ENCODE results near the gene ACTR6.
"Not testable (repeated sequence)": the region's sequence is repeated elsewhere in the genome, so short reads cannot be mapped to it uniquely, and the experiment has no call there.

Gene ACTR6

GRCh38 chr12:100200463-100201181 lies at the start of gene ACTR6:
Gene ACTR6 (plus strand): TSS chr12:100200815. CDS start chr12:100200852, 37 bp downstream.
- FAIRE-seq = no peak

- FAIRE-seq = no peak
Observed at GRCh38 chr12:100151769-100152168, 48.8 kb upstream of the ACTR6 start.

DNA sequence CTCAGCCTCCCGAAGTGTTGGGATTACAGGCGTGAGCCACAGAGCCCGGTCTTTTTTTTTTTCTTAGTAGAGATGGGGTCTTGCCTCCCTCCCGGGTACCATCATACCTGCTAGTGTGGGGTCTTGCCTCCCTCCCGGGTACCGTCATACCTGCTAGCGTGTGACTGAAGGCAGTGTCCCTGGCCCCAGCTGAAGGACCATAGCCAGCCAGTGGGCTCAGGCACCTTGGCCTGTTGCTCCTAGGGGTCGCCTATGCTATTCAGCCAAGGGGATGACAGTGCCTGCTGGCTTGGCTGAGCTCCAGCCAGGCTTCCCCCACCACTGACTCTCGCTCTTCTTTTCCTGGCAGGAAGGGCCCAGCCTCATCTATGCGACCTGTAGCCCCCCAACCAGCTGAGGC lies 47.5 kb upstream of the ACTR6 start:
- no peak for FAIRE-seq

DNA sequence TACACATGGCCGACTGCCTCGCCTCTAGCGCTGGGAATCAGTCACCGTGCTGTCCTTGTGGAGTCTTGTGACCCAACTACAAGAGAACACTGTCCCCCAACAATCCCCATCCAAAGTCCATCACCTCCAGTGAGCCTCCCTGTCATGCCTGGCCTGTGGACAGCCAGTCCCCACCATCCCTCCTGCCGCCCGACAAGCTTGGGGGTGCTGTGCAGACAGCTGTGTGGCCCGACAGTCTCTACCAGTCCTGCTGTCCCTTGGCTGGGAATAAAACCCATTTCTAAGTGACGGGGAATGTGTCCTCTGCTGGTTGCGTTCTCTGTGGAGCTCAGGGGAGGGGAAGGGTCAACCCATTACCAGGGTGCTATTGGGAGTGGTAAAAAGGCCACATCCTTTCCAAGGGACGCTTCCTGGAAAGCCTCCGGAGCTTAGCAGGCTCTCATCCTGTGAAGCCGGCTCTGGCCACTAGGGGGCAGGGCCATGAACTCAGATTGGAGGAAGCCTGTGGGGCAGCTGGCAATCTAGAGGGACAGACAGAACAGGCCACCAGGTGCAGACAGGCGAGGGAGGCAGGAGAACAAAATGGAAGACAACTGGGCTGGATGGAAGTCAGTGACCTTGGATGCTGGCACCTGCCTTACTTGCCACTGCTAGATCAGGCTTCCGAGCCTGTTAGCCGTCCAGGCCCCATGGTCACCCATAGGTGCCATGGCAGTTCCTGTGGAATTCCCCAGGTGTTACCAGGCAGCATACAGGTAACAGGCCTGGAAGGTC lies 46.0 kb upstream of the ACTR6 start:
- FAIRE-seq = no peak

DNA sequence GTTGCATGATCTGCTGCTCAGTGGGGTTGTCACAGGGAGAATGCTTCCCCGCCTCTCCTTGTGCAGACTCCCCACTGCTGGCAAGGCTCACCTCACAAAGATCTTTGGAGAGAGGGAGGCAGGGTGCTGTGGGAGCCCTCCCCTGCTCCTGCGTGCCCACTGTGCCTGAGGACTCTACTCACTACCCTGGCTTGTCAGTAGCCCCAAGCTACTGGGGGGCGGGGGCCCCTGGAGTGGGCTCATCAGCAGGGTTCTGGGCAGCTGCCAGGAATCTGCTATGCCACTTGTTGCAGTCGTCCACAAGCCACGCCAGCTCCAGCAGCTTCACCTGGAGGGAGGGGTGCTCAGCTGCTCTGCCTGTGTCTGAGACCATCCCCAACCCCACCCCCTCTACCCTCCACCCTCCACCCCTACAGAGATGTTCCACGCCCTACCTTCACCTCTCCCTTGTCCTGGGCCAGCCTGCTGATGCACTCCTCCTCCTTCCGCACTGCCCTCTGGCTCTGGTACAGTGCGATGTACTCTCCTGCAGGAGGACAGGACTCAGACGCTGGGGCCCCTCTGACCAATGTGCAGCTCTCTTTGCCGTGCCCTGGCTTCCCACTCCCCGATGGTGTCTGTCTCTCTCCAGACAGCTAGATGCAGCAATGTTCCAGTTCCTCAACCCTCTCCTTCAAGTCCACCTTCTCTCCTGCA lies 43.7 kb upstream of the ACTR6 start:
- FAIRE-seq = no peak

DNA sequence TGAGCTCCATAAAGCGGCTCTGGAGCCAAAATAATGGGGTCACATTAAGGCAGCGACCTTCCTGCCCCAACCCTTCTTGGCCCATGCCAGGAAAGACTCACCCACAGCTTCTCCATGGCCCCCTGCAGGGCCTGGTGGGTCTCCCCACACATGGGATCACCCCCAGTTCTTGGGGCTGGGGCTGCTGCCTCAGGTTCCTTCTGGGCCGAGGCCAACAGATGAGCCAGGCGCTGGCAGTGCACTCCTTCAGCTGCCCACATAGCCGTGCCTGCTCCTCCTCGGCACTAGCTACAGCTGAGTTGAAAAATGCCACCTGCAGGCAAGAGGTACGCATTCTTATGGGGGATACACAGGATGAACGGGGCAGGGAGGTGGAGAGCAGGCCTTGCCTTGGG lies 43.2 kb upstream of the ACTR6 start:
- no peak for FAIRE-seq

DNA sequence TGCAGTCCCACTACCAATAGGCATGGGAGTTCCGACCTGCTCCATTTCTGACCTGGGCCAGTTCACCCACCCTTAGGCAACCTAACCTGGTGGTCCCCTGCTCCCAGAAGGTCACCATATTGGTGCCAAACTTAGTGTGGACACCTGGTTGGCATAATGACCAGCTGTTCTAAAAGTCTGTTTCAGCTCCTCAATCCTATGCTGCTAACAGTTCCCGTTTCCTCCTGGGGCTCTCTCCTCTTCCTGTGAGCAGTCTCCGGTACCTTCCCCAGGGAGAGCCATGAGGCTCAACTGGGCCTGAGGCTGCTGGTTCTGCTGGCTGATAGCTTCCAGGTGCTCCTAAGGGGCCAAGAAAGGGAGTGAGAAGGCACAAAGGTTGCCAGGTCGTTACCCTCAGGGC lies 42.1 kb upstream of the ACTR6 start:
- no peak for FAIRE-seq

DNA sequence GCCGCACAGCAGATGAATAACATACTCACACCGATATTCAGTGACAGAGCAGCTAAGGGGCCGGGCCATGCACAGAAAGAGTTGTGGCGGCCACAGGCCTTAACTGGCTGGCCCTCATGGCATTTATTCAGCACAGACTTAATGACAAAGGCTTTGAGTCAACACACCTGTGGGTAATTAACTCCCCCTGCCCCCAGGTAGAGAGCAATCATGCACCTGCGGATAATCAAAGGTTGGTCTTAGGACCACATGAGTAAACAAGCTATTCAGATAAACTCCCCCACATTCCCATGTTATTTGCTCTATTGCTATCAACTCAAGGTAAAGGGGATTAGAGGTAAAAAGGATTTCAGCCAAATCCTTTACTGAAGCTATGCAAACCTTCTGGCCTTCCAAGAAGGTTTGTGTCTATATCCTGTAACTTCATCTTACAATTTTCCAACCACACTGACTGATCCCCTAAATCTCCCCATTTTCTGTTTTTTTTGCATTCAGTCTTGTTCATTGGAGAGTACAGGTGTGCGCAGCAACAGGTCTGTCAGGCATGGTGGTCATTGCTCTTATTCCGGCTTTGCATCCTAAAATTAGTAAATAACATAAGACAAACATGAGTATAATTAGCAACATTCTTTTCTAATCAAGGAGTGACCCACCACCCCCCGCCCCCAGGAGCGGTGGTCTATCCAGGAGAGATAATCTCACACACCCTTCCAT lies 41.1 kb upstream of the ACTR6 start:
- FAIRE-seq = no peak

DNA sequence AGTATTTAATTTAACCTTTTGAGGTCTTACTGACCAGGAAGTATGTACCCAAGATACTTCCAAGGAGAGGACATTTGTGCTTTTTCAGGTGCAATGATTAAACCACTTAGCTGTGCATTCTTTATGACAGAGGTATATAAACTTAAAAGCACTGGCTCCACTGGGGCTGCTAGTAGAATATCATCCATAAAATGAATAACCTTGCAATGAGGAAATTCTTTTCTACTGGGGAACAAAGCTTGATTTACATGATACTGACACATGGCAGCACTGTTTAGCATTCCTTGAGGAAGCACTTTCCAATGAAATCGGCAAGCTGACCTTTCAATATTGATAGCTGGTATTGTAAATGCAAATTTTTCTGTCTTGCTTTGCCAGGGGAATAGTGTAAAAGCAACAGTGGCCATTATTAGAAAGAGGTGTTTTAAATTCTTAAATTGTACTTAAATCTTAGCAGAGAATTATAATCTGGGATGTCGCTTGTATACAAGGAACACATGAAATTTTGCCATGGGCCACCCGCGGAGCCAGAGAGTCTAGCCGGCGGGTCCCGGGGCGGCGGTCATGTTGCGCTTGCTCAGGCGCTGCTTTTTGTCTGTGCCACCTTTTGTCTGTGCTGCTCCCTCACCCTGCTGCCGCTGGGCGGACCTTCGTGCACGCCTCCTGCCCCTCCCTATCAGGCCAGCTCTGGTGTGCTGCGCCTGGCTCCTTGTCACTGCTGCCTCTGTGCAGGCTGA lies 37.0 kb upstream of the ACTR6 start:
- no peak for FAIRE-seq

GRCh38 chr12:100164153-100164704 lies 36.4 kb upstream of the ACTR6 start:
- no peak for FAIRE-seq

- no peak for FAIRE-seq
Observed at GRCh38 chr12:100165356-100165755, 35.3 kb upstream of the ACTR6 start.

- FAIRE-seq = no peak
Observed at GRCh38 chr12:100166232-100166631, 34.4 kb upstream of the ACTR6 start.

GRCh38 chr12:100168562-100168961 lies 32.1 kb upstream of the ACTR6 start:
- no peak for FAIRE-seq

- FAIRE-seq = no peak
Observed at GRCh38 chr12:100169345-100169744, 31.3 kb upstream of the ACTR6 start.

DNA sequence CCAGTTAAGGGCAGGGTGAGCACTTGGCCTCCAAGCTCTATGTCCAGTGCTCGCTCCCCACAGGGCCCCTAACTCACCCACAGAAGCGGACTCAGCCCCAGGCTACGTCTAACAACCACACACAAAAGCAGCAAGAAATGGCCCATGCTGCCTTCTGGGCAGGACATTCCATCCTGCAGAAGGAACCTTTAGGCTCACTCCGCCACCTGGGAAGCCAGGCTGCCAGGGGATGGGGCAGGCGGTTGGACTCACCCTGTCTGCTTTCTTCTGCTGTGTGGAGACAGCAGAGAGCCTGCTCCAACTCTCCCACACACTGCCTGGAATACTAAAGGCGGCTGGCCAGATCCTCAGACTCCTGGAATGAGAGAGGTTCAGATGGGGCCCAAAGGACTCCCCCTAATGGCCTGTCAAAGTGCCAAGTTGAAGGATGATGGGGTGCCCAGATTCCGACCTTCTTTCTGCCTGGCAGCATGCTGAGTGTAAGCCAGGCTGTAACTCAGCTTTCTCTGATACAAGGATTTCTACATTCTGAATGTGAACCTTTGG lies 30.2 kb upstream of the ACTR6 start:
- no peak for FAIRE-seq

DNA sequence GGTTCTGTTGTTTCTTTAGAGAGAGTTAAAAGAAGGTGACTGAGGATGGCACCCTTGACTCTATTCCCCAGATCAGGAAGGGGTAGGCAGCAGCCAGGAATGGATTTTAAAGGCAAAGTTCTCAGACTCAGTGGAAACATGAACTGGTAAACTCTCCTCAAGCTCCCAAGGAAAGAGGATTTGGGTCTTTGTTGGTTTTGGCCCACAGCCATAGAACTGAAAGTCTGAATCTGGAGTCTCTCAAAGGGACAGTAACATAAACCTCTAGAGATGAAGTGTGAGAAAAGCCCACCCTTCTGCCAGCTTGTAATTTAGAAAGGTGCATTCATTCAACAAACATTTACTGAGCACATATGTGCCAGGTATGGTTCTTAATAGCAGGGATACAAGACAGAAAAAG lies 29.4 kb upstream of the ACTR6 start:
- no peak for FAIRE-seq

GRCh38 chr12:100173111-100173510 lies 27.5 kb upstream of the ACTR6 start:
- no peak for FAIRE-seq

- FAIRE-seq = no peak
Observed at GRCh38 chr12:100174495-100174894, 26.1 kb upstream of the ACTR6 start.

GRCh38 chr12:100176493-100176892 lies 24.1 kb upstream of the ACTR6 start:
- not testable (repeated sequence) for FAIRE-seq

DNA sequence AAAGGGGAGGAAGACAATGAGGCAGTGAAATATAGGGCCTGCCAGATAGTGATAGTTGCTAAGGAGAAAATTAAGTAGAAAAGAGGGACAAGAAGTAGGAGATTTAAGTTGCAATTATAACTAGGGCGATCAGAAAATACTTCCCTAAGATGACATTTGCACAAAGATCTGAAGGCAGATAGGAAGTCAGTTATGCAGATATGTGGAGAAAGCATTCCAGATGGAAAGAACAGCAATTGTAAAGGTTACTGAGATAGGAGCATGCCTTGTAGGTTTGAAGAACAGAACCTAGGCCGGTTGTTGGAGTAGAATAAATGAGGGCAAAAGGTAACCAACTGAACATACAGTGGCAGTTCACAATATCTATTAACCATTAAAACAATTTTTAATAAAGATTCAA lies 21.4 kb upstream of the ACTR6 start:
- no peak for FAIRE-seq

DNA sequence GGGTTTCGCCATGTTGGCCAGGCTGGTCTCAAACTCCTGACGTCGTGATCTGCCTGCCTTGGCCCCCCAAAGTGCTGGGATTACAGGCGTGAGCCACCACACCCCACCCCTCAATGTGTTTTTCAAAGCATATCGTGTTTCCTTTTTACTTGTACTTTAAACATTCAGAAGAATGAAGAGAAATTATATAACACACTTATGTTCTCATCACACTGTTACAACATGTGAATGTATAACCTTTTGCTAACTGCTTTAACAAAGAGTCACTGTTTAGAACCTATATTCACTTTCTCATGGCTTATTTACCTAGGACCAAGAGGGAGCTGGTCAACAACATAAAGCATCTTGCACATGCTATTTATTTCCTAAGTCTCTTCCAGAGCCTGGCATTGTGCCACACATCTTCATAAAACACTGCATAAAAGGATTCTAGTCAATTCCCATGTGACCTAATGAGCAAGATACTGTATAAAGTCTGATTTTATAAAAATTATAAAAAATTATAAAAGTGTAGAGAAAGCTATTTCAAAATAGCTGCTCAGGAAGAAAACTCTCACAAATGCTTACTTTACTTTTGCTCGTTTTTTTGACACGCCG lies 16.0 kb upstream of the ACTR6 start:
- FAIRE-seq = no peak
